GM21529 (cell line): Measurements from ENCODE around the gene DSCAM.

ENCODE experiments used
- ATAC-seq: cut with Tn5 transposase; IDR thresholded peaks from one replicate; pipeline ENCODE4 v1.9.1; 2021; ENCODE audit not compliant: unreplicated experiment

Gene DSCAM

DNA sequence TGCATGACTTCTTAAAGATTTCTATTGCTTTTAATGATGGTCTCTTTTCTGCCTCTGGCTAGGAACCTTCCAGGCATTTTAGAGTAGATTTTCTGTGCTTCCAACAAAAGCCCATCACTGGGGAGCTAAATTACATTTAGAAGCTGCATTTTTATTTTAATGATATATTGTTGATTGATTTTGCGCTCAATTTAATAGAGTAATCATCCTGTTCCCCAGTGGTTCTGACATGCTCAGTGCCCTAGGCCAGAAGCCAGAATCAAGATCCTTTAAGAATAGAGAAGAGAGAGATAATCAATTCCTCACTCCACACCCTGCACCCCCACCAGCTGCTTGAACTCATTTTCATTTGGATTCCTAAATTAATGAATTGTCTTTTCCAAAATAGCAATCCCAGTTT, 881.9 kb downstream of the DSCAM start:
- ATAC-seq, result no peak

GRCh38 chr21:39961251-39961650, 885.7 kb downstream of the DSCAM start:
- no peak for ATAC-seq
